SK-N-SH (cell line): ENCODE measurements around the gene LAMA1.

Experiments used
- CTCF ChIP-seq: fragments of 200-600 bp; sonication (generic); IDR thresholded peaks from 2 replicates; pipeline ENCODE4 v1.6.1; 2017; ENCODE audit warnings: antibody characterized with exemption, mild to moderate bottlenecking, moderate library complexity
- EZH2phosphoT487 ChIP-seq: fragments of 200-600 bp; sonication (generic); IDR thresholded peaks from 2 replicates; pipeline ENCODE4 v1.6.1; 2017; ENCODE audit warnings: low read depth, mixed run types, mild to moderate bottlenecking, antibody characterized with exemption, moderate library complexity, borderline replicate concordance
- FOSL2 ChIP-seq: IDR thresholded peaks from 2 replicates; pipeline ENCODE4 v1.4.0; 2012; ENCODE audit warnings: low read depth, mild to moderate bottlenecking, moderate library complexity, borderline replicate concordance
- IRF3 ChIP-seq: fragments of 150-350 bp; IDR thresholded peaks from 2 replicates; pipeline ENCODE4 v1.6.1; 2016; ENCODE audit warnings: mild to moderate bottlenecking, low read depth, low read length
- JUND ChIP-seq: IDR thresholded peaks from 2 replicates; pipeline ENCODE4 v1.4.0; 2012
- MXI1 ChIP-seq: IDR thresholded peaks from 2 replicates; pipeline ENCODE4 v1.6.1; 2012; ENCODE audit warnings: mild to moderate bottlenecking, low read depth, low read length, improper control_type of control experiment
- POLR2AphosphoS5 ChIP-seq: IDR thresholded peaks from 2 replicates; pipeline ENCODE4 v1.6.1; 2012; ENCODE audit warnings: low read depth, low read length
- RCOR1 ChIP-seq: fragments of 150-350 bp; IDR thresholded peaks from 2 replicates; pipeline ENCODE4 v1.6.1; 2017; ENCODE audit warnings: antibody characterized with exemption, low read length
- REST ChIP-seq: IDR thresholded peaks from 2 replicates; pipeline ENCODE4 v1.6.1; 2012; ENCODE audit warnings: mild to moderate bottlenecking, low read depth, low read length, moderate library complexity
- RFX5 ChIP-seq: IDR thresholded peaks from 2 replicates; pipeline ENCODE4 v1.6.1; 2012; ENCODE audit warnings: mild to moderate bottlenecking, improper control_type of control experiment, low read length
- SIN3A ChIP-seq: IDR thresholded peaks from 2 replicates; pipeline ENCODE4 v1.6.1; 2012; ENCODE audit warnings: low read depth, mild to moderate bottlenecking, low read length, moderate library complexity, borderline replicate concordance

- no peak for TF ChIP-seq IRF3
- TF ChIP-seq CTCF: peak; percentile 54
- no peak for TF ChIP-seq JUND
- no peak for TF ChIP-seq EZH2phosphoT487
- no peak for TF ChIP-seq REST
- TF ChIP-seq FOSL2: no peak
- no peak for TF ChIP-seq RCOR1
- TF ChIP-seq POLR2AphosphoS5: no peak
- TF ChIP-seq MXI1: no peak
- TF ChIP-seq RFX5: no peak
- TF ChIP-seq SIN3A: no peak
Observed at GRCh38 chr18:6920099-6920955, 197.3 kb downstream of the LAMA1 start.
